SK-N-SH (cell line): ENCODE results near the gene CNTNAP2. TPM values are rescaled to one million over a fixed set of nuclear protein-coding genes. Genes with fewer than 3 reads are reported as not detected.

ENCODE experiments used
- CTCF ChIA-PET: fragments of 300-600, 350-600 bp; formaldehyde crosslinking; extraction: SDS; loops from one replicate; lab custom pipeline; 2021; lab: Yijun Ruan, JAX
- POLR2A ChIA-PET: fragments of 350-600 bp; sonication (Branson Sonifier 250); formaldehyde crosslinking; extraction: SDS; loops from one replicate; lab custom pipeline; 2020; ENCODE audit warnings: antibody characterized with exemption, inconsistent platforms; lab: Yijun Ruan, JAX
- DNase-seq: peaks from one replicate; pipeline ENCODE4 v3.0.0; 2012
- H2AFZ ChIP-seq: fragments of 200-600 bp; sonication (generic); 2 replicates; pipeline ENCODE4 v1.8.1; 2016; ENCODE audit warnings: antibody characterized with exemption, mild to moderate bottlenecking, low read depth
- H3F3A ChIP-seq: fragments of 200-600 bp; sonication (generic); replicated peaks from 2 replicates; pipeline ENCODE3; 2016; ENCODE audit warnings: antibody characterized with exemption, mild to moderate bottlenecking; ENCODE audit not compliant: insufficient read depth
- H3K27ac ChIP-seq, 2 experiments: fragments of 200-500 bp in 1 of 2; fragments of 200-600 bp in 1 of 2; sonication (Bioruptor generic) in 1 of 2; sonication (generic), shearing (Covaris generic) in 1 of 2; 2 replicates each; pipeline versions ENCODE4 v1.5.1 to v1.6.1; 2014 to 2016; ENCODE audit warnings: low read depth in 2 of 2, inconsistent platforms in 1 of 2, low read length in 1 of 2, mild to moderate bottlenecking in 1 of 2, mixed read lengths in 1 of 2
- H3K27me3 ChIP-seq: fragments of 200-600 bp; sonication (generic), shearing (Covaris generic); 2 replicates; pipeline ENCODE4 v1.6.1; 2016; ENCODE audit warnings: mixed run types; ENCODE audit not compliant: insufficient read depth
- H3K36me3 ChIP-seq, 2 experiments: fragments of 200-500 bp in 1 of 2; fragments of 200-600 bp in 1 of 2; sonication (Bioruptor generic) in 1 of 2; sonication (generic) in 1 of 2; replicated peaks in 1 of 2; 2 replicates each; pipeline versions ENCODE3 to v1.5.1; 2014 to 2016; ENCODE audit warnings: low read length in 1 of 2, mild to moderate bottlenecking in 1 of 2; ENCODE audit not compliant: insufficient read depth in 2 of 2, control insufficient read depth in 1 of 2
- H3K4me1 ChIP-seq, 2 experiments: fragments of 200-500 bp in 1 of 2; fragments of 200-600 bp in 1 of 2; sonication (Bioruptor generic) in 1 of 2; sonication (generic), shearing (Covaris generic) in 1 of 2; 2 replicates each; pipeline versions ENCODE4 v1.5.1 to v1.6.1; 2014 to 2016; ENCODE audit warnings: low read depth in 1 of 2, low read length in 1 of 2, mixed run types in 1 of 2; ENCODE audit not compliant: insufficient read depth in 2 of 2, control insufficient read depth in 1 of 2
- H3K4me2 ChIP-seq: fragments of 200-600 bp; sonication (generic), shearing (Covaris generic); 2 replicates; pipeline ENCODE4 v1.6.1; 2017; ENCODE audit warnings: mixed run types
- H3K4me3 ChIP-seq, 2 experiments: fragments of 200-500 bp in 1 of 2; fragments of 200-600 bp in 1 of 2; sonication (Bioruptor generic) in 1 of 2; sonication (generic), shearing (Covaris generic) in 1 of 2; 2 replicates each; pipeline versions ENCODE4 v1.5.1 to v1.8.1; 2014 to 2016; ENCODE audit warnings: low read depth in 2 of 2, inconsistent platforms in 1 of 2, low read length in 1 of 2, mild to moderate bottlenecking in 1 of 2, mixed read lengths in 1 of 2, moderate library complexity in 1 of 2
- H3K79me2 ChIP-seq: fragments of 200-600 bp; sonication (generic); 2 replicates; pipeline ENCODE4 v1.8.1; 2017; ENCODE audit warnings: mild to moderate bottlenecking; ENCODE audit not compliant: insufficient read depth
- H3K9ac ChIP-seq: fragments of 200-600 bp; sonication (generic); 2 replicates; pipeline ENCODE4 v1.6.1; 2017; ENCODE audit warnings: mixed run types
- H3K9me2 ChIP-seq: fragments of 200-600 bp; sonication (generic); 2 replicates; pipeline ENCODE4 v1.6.1; 2017; ENCODE audit warnings: mixed run types
- H3K9me3 ChIP-seq: fragments of 200-600 bp; sonication (generic); 2 replicates; pipeline ENCODE4 v1.6.1; 2017; ENCODE audit warnings: mixed run types, mild to moderate bottlenecking, moderate library complexity
- H4K20me1 ChIP-seq: fragments of 200-600 bp; sonication (generic); 2 replicates; pipeline ENCODE4 v1.6.1; 2017; ENCODE audit warnings: mild to moderate bottlenecking, mixed run types; ENCODE audit not compliant: insufficient read depth
- ELF1 ChIP-seq: IDR thresholded peaks from 2 replicates; pipeline ENCODE4 v1.4.0; 2012
- EP300 ChIP-seq, 2 experiments: IDR thresholded peaks; 2 replicates each; pipeline versions ENCODE4 v1.4.0 to v1.6.1; 2012; ENCODE audit warnings: borderline replicate concordance in 1 of 2, low read depth in 1 of 2, low read length in 1 of 2
- FOSL2 ChIP-seq: IDR thresholded peaks from 2 replicates; pipeline ENCODE4 v1.4.0; 2012; ENCODE audit warnings: low read depth, mild to moderate bottlenecking, moderate library complexity, borderline replicate concordance
- GABPA ChIP-seq: IDR thresholded peaks from 2 replicates; pipeline ENCODE4 v1.4.0; 2012; ENCODE audit warnings: low read depth, mild to moderate bottlenecking
- MAX ChIP-seq: IDR thresholded peaks from 2 replicates; pipeline ENCODE4 v1.4.0; 2012; ENCODE audit warnings: low read depth
- MXI1 ChIP-seq: IDR thresholded peaks from 2 replicates; pipeline ENCODE4 v1.6.1; 2012; ENCODE audit warnings: mild to moderate bottlenecking, low read depth, low read length, improper control_type of control experiment
- RCOR1 ChIP-seq: fragments of 150-350 bp; IDR thresholded peaks from 2 replicates; pipeline ENCODE4 v1.6.1; 2017; ENCODE audit warnings: antibody characterized with exemption, low read length
- RFX5 ChIP-seq: IDR thresholded peaks from 2 replicates; pipeline ENCODE4 v1.6.1; 2012; ENCODE audit warnings: mild to moderate bottlenecking, improper control_type of control experiment, low read length
- RXRA ChIP-seq: IDR thresholded peaks from 2 replicates; pipeline ENCODE4 v1.4.0; 2012; ENCODE audit warnings: low read depth, mild to moderate bottlenecking, borderline replicate concordance
- SIN3A ChIP-seq: IDR thresholded peaks from 2 replicates; pipeline ENCODE4 v1.6.1; 2012; ENCODE audit warnings: low read depth, mild to moderate bottlenecking, low read length, moderate library complexity, borderline replicate concordance
- SMC3 ChIP-seq: IDR thresholded peaks from 2 replicates; pipeline ENCODE4 v1.6.1; 2012; ENCODE audit warnings: low read depth, low read length, improper control_type of control experiment
- TAF1 ChIP-seq: IDR thresholded peaks from 2 replicates; pipeline ENCODE4 v1.6.1; 2012; ENCODE audit warnings: low read depth, mild to moderate bottlenecking, low read length, moderate library complexity, borderline replicate concordance
- TCF12 ChIP-seq: IDR thresholded peaks from 2 replicates; pipeline ENCODE4 v1.4.0; 2012
- USF2 ChIP-seq: fragments of 150-350 bp; IDR thresholded peaks from 2 replicates; pipeline ENCODE4 v1.6.1; 2017; ENCODE audit warnings: antibody characterized with exemption, low read length, low read depth, borderline replicate concordance
- WGBS: methylation state at CpG from one replicate; pipeline ENCODE4 v1.1.6; 2017; ENCODE audit warnings: low lambda C conversion rate; 5-methylcytosine and 5-hydroxymethylcytosine counted together
- polyA plus RNA-seq, 3 experiments: library from polyadenylated mRNA; depleted of rRNA; stranded (reverse); fragments of >200 nt; gene quantifications; 2 replicates each; pipeline ENCODE4 v1.2.3, GENCODE V29; 2012
- TF ChIP-seq, protein P1 (sequence below): fragments of 150-350 bp; IDR thresholded peaks from 2 replicates; pipeline ENCODE4 v1.6.1; 2016; ENCODE audit warnings: mild to moderate bottlenecking, low read depth, low read length
- TF ChIP-seq, protein P2 (sequence below): fragments of 200-600 bp; sonication (generic); IDR thresholded peaks from 2 replicates; pipeline ENCODE4 v1.6.1; 2017; ENCODE audit warnings: antibody characterized with exemption, mild to moderate bottlenecking, moderate library complexity
- TF ChIP-seq, protein P3 (sequence below): IDR thresholded peaks from 2 replicates; pipeline ENCODE4 v1.4.0; 2012; ENCODE audit warnings: low read depth, borderline replicate concordance

The CNTNAP2 gene
- polyA plus RNA-seq, 1 of the 3 experiments (the other 2 are of a cell fraction) = 3.4 TPM

DNA sequence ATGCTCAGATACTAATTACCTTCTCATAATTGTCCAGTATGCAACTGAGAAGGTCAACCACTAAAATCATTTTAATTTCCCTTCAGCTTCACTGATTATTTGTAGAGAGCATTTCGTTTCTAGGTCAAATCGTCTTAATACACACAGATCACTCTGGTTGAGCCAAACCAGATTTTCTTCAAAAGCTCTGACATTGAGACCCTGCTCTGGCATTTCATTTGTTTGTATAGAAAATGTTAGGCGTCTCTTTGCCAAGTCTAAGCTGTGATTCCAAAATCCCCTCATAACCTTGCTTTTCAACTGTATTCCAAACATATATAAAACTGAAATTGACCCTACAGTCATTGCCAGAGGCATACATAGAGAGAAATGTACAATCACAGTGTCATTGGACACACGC lies 520.0 kb downstream of the CNTNAP2 start:
- POLR2A ChIA-PET = no interaction called here
- Histone ChIP-seq H3K36me3 (no peaks in the 10 kb centered on the region), H3F3A (no peaks in the 10 kb centered on the region)
- no peak for TF ChIP-seq FOSL2
- TF ChIP-seq RXRA = no peak
- TF ChIP-seq, all 33 proteins: peak for 0
- H3K27me3 ChIP-seq = no peaks in the 10 kb centered on the region
- H3K9me3 ChIP-seq = no peaks in the 10 kb centered on the region
- no peak for DNase-seq
- H2AFZ ChIP-seq = no peak overlapping the region
- CTCF ChIA-PET = no interaction called here
- no peaks in the 10 kb centered on the region for H3K79me2 ChIP-seq
- no peak overlapping the region for H3K4me2 ChIP-seq
- H3K9me2 ChIP-seq = no peaks in the 10 kb centered on the region
- H3K9ac ChIP-seq = no peak overlapping the region
- H3K4me3 ChIP-seq = no peak overlapping the region
- 19% methylated on average over 4 of the region's 4 CpGs for WGBS
- H4K20me1 ChIP-seq = no peaks in the 10 kb centered on the region
- no peak overlapping the region for H3K27ac ChIP-seq
- no peaks in the 10 kb centered on the region; a peak in 2 of 4 replicates for H3K4me1 ChIP-seq

- no peaks in the 10 kb centered on the region for H4K20me1 ChIP-seq
- no peaks in the 10 kb centered on the region for H3K27me3 ChIP-seq
- H3F3A ChIP-seq = no peaks in the 10 kb centered on the region
- H3K4me1 ChIP-seq = no peaks in the 10 kb centered on the region; a peak in 2 of 4 replicates
- H3K27ac ChIP-seq = no peak overlapping the region
- ChIA-PET CTCF (interaction anchor here (0.6 kb wide), 1 partner anchor 44 kb away, joined by 3 read pairs; no protein-coding TSS in a partner anchor), POLR2A (no interaction called here)
- no peak for DNase-seq
- 58% methylated on average over 3 of the region's 3 CpGs for WGBS
- TF ChIP-seq MXI1 (no peak), USF2 (no peak), RXRA (no peak), RFX5 (no peak), MAX (no peak), SMC3 (no peak), RCOR1 (no peak)
- TF ChIP-seq, protein P1, sequence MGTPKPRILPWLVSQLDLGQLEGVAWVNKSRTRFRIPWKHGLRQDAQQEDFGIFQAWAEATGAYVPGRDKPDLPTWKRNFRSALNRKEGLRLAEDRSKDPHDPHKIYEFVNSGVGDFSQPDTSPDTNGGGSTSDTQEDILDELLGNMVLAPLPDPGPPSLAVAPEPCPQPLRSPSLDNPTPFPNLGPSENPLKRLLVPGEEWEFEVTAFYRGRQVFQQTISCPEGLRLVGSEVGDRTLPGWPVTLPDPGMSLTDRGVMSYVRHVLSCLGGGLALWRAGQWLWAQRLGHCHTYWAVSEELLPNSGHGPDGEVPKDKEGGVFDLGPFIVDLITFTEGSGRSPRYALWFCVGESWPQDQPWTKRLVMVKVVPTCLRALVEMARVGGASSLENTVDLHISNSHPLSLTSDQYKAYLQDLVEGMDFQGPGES = no peak
- H3K4me2 ChIP-seq = no peak overlapping the region
- no peak overlapping the region for H3K4me3 ChIP-seq
- H3K9me3 ChIP-seq = no peaks in the 10 kb centered on the region
- no peak overlapping the region for H2AFZ ChIP-seq
- no peaks in the 10 kb centered on the region for H3K9me2 ChIP-seq
- H3K36me3 ChIP-seq = no peaks in the 10 kb centered on the region
- no peak overlapping the region for H3K9ac ChIP-seq
- H3K79me2 ChIP-seq = no peaks in the 10 kb centered on the region
Observed at GRCh38 chr7:146639291-146639690, 522.7 kb downstream of the CNTNAP2 start.

DNA sequence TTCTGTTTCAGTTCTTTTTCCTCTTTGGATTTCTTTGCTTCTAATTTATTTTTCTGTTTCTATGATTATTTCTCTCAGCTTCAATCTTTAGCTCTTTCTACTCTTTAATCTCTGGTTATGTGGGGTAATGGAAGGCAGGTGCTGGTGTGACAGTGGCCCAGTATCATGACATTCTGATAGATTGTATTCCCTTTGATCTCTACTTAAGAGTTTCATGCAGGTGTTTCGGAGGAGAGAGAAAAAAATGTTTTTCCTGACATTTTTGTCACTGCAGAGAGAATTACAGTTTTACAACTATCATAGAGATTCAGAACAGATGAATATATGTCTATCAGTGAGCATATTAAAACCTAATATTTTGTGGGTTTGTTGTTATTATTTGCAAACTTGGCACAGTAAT lies 524.9 kb downstream of the CNTNAP2 start:
- Histone ChIP-seq H3K9ac (no peak overlapping the region), H3K27ac (no peak overlapping the region), H3K79me2 (no peaks in the 10 kb centered on the region), H3K27me3 (no peaks in the 10 kb centered on the region), H4K20me1 (no peaks in the 10 kb centered on the region), H3K9me3 (no peaks in the 10 kb centered on the region), H3K4me2 (no peak overlapping the region), H2AFZ (no peak overlapping the region), H3K4me1 (no peaks in the 10 kb centered on the region; a peak in 1 of 4 replicates), H3F3A (no peaks in the 10 kb centered on the region), H3K4me3 (no peak overlapping the region), H3K36me3 (no peaks in the 10 kb centered on the region), H3K9me2 (no peaks in the 10 kb centered on the region)
- no peak for DNase-seq
- WGBS = 24% methylated on average over 1 of the region's 1 CpG
- ChIA-PET CTCF (no interaction called here), POLR2A (no interaction called here)
- no peak for TF ChIP-seq TAF1
- TF ChIP-seq, protein P2, sequence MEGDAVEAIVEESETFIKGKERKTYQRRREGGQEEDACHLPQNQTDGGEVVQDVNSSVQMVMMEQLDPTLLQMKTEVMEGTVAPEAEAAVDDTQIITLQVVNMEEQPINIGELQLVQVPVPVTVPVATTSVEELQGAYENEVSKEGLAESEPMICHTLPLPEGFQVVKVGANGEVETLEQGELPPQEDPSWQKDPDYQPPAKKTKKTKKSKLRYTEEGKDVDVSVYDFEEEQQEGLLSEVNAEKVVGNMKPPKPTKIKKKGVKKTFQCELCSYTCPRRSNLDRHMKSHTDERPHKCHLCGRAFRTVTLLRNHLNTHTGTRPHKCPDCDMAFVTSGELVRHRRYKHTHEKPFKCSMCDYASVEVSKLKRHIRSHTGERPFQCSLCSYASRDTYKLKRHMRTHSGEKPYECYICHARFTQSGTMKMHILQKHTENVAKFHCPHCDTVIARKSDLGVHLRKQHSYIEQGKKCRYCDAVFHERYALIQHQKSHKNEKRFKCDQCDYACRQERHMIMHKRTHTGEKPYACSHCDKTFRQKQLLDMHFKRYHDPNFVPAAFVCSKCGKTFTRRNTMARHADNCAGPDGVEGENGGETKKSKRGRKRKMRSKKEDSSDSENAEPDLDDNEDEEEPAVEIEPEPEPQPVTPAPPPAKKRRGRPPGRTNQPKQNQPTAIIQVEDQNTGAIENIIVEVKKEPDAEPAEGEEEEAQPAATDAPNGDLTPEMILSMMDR = no peak
- no peak for TF ChIP-seq RFX5
- no peak for TF ChIP-seq GABPA
- no peak for TF ChIP-seq ELF1
- no peak for TF ChIP-seq FOSL2
- no peak for TF ChIP-seq TCF12
- TF ChIP-seq, protein P3, sequence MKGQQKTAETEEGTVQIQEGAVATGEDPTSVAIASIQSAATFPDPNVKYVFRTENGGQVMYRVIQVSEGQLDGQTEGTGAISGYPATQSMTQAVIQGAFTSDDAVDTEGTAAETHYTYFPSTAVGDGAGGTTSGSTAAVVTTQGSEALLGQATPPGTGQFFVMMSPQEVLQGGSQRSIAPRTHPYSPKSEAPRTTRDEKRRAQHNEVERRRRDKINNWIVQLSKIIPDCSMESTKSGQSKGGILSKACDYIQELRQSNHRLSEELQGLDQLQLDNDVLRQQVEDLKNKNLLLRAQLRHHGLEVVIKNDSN = no peak
- TF ChIP-seq RXRA = no peak
- TF ChIP-seq SIN3A = no peak
- TF ChIP-seq EP300 (IDR thresholded peaks at IDR 0.05; ENCODE audit: borderline replicate concordance in 1 of 2, low read depth in 1 of 2, low read length in 1 of 2) = no peak
